ENCODE measurements around the gene HSBP1L1. TPM values are rescaled to one million over a fixed set of nuclear protein-coding genes. Genes with fewer than 3 reads are reported as not detected.

Gene HSBP1L1
- total RNA-seq, 1 experiment from 2014 or later, result 41.4 TPM

DNA sequence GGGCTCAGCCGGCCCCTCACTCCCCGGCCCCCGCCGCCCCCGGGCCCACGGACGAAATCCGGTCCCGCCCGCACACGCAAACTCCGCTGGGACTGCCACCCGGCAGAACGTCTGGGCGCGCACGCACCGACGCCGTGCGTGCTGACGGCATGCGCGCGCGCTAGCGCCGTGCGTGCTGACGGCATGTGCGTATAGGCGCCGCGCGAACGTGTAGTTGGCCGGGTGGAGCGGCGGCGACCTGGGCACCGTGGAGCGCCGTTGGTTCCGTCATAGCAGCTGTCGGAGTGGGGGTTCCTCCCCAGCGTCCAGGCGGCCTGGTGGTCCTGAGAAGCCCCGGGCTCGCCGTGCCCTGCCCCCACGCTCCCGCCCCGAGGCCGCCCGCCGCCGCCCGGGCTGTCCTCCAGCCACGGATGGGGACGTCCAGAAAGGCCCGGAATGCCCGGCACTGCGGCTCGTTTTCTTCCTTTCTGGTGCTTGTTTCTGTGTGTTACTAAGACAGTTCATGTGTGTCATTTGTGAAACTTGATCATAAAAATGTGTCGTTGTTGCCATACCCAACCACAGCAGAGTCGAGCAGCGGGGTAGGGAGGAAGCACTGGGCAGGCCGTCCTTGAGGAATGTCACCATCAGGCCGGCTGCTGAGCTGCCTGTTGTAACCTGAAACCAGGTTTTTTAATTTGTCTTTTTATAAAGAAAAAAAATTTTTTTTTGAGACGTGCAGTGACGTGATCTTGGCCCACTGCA, 24.2 kb downstream of the HSBP1L1 start, which contains the start of gene TXNL4A:
Gene TXNL4A, minus strand, starts transcription at position 113 of the 744 bp plus-strand sequence. CDS start 171 bp downstream, outside the sequence.
- ChIA-PET RAD21 (ENCODE audit: low non-redundant PET in 1 of 2, low total read pairs in 2 of 2, uncharacterized antibody in 2 of 2, unreplicated experiment in 2 of 2) (interaction anchor here in 1 of 2 experiments (1.2 kb wide), 1 partner anchor 47 kb away, joined by 3 read pairs; no protein-coding TSS in a partner anchor), CTCF (interaction anchor here (1.0 kb wide), 1 partner anchor 22 kb away, joined by 3 read pairs; no protein-coding TSS in a partner anchor), POLR2A (interaction anchor here (1.1 to 3.4 kb wide), 3 partner anchors 21 to 45 kb away, joined by 3 to 16 read pairs (median 5); partner anchors contain the start of genes HSBP1L1 and RBFA)
- Histone ChIP-seq H3K4me2 (ENCODE audit: low read length) (peak within 1 kb of the TSS; percentile 78), H3K4me1 (ENCODE audit: control insufficient read depth in 1 of 2, insufficient read depth in 2 of 2, low read length in 2 of 2) (peaks cover 8 to 23% of the 10 kb centered on the region in 2 experiments), H3K36me3 (ENCODE audit: control insufficient read depth in 1 of 2, insufficient read depth in 2 of 2, low read length in 2 of 2) (peaks cover 12 to 22% of the 10 kb centered on the region in 2 experiments; a peak in 3 of 4 replicates), H3K4me3 (replicated peaks in 1 of 2; ENCODE audit: low read depth in 1 of 2, low read length in 2 of 2) (peak within 1 kb of the TSS; percentile 59 to 83), H3K9me3 (ENCODE audit: control insufficient read depth in 1 of 2, insufficient read depth in 1 of 2, low read depth in 1 of 2, low read length in 2 of 2) (no peaks in the 10 kb centered on the region), H3K9me2 (ENCODE audit: insufficient read depth) (no peaks in the 10 kb centered on the region), H3K27ac (ENCODE audit: low read depth, low read length) (peak within 1 kb of the TSS; percentile 97), H2AFZ (ENCODE audit: low read depth, low read length, poor library complexity, severe bottlenecking) (no peak within 1 kb of the TSS), H4K20me1 (ENCODE audit: insufficient read depth) (peaks cover 29% of the 10 kb centered on the region; the same call in 1 of the 2 replicates), H3K9ac (ENCODE audit: low read length) (peak within 1 kb of the TSS; percentile 97), H3K79me2 (ENCODE audit: insufficient read depth, low read length) (peaks cover 47% of the 10 kb centered on the region), H3K27me3 (ENCODE audit: insufficient read depth, low read length) (no peaks in the 10 kb centered on the region)
- ATAC-seq (peak; percentile 96), DNase-seq (ENCODE audit: low read depth, low spot score) (no peak)
- BruUV-seq (replicated peaks), result TSS peak; percentile 78
- TF ChIP-seq SIN3A (IDR thresholded peaks at IDR 0.05; ENCODE audit: low read depth), result peak; percentile 80
- peak; percentile 47 for TF ChIP-seq ZBTB33 (IDR thresholded peaks at IDR 0.05; ENCODE audit: extremely low read depth, insufficient replicate concordance, low read length)
- TF ChIP-seq ZFX (IDR thresholded peaks at IDR 0.05), result peak; percentile 81
- no peak for TF ChIP-seq EZH2phosphoT487 (IDR thresholded peaks at IDR 0.05; ENCODE audit: borderline replicate concordance)
- TF ChIP-seq EGR1 (IDR thresholded peaks at IDR 0.05; ENCODE audit: low read depth), result no peak
- TF ChIP-seq YY1 (IDR thresholded peaks at IDR 0.05; ENCODE audit: extremely low read depth, insufficient replicate concordance, low read depth, low read length), result peak; percentile 8
- peak; percentile 95 for TF ChIP-seq MAX (IDR thresholded peaks at IDR 0.05)
- peak; percentile 95 for TF ChIP-seq POLR2AphosphoS5 (IDR thresholded peaks at IDR 0.05; ENCODE audit: low read depth, low read length)
- peak; percentile 20 for TF ChIP-seq TCF7L2 (IDR thresholded peaks at IDR 0.05; ENCODE audit: borderline replicate concordance, extremely low read depth, insufficient read depth, insufficient read length)
- TF ChIP-seq FOSL1 (IDR thresholded peaks at IDR 0.05; ENCODE audit: low read depth), result no peak
- peak; percentile 7; the same call in 1 of the 2 replicates for TF ChIP-seq JUND (IDR thresholded peaks at IDR 0.05)
- peak; percentile 89 for TF ChIP-seq POLR2A (IDR thresholded peaks at IDR 0.05; ENCODE audit: borderline replicate concordance, extremely low read depth, insufficient read depth, insufficient read length)
- TF ChIP-seq SP1 (IDR thresholded peaks at IDR 0.05; ENCODE audit: low read depth), result peak; percentile 51
- intact Hi-C loops (cut with micrococcal nuclease), result loop anchor here (1.0 to 10.0 kb wide), 2 partner anchors 45 to 126 kb away; no protein-coding TSS in a partner anchor
